ENCODE results near the gene ANKRD33.
"Not testable (repeated sequence)": the region's sequence is repeated elsewhere in the genome, so short reads cannot be mapped to it uniquely, and the experiment has no call there.

The ANKRD33 gene

DNA sequence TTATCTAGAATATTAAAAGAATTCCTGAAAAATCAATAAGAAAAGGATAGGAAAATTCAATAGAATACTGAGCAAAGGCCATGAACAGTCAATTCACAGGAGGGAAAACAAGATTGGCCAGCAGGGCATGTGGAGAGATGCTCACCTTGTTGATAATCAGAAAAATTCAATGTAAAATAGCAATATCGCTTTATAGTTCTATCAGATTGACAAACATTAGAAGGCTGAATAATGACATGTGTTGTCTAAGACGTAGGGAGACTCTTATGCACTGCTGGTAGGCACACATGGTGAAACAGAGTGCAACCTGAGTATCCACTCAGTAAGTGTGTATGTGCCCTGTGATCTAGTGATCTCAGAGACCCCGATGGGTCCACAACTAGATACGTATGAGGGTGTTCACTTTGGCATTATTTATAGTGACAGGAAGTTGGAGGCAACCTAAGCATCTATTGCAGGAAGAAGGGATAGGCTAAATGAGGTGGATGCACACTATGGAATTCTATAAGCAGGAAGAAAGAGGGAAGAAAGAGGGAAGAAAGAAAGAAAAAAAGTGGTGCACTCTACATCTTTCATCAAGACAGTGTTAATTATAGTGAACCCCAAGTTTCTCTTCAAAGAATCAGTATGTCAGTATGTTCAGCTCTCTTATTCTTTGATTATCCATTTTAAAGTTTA is 3.8 kb upstream of the ANKRD33 start:
- no peak for DNase-seq

DNA sequence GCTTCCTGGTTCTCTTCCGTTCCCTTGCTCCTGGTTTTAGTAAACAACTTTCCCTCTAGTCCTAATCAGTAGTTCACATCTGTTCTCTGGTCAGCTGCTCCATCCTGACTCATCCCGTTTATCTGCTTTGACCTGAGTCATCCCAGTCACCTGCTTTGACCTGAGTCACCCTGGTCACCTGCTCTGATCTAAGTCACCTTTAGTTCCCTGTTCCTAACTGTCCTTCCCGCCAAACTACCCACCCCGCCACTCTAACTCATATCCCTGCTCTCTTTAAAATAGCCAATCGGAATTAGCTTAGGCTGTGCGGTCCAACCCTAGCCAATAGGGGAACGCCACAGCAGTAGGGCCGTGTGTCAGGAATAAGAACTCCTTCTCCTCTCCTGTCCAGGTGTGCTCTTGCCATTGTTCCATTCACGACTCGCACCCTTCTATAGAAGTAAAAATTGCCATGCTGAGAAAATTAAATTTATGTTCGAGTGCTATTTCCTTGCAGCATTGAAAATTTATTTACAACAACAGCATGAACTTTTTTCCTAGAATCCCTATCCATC is 3.1 kb upstream of the ANKRD33 start:
- DNase-seq = no peak

DNA sequence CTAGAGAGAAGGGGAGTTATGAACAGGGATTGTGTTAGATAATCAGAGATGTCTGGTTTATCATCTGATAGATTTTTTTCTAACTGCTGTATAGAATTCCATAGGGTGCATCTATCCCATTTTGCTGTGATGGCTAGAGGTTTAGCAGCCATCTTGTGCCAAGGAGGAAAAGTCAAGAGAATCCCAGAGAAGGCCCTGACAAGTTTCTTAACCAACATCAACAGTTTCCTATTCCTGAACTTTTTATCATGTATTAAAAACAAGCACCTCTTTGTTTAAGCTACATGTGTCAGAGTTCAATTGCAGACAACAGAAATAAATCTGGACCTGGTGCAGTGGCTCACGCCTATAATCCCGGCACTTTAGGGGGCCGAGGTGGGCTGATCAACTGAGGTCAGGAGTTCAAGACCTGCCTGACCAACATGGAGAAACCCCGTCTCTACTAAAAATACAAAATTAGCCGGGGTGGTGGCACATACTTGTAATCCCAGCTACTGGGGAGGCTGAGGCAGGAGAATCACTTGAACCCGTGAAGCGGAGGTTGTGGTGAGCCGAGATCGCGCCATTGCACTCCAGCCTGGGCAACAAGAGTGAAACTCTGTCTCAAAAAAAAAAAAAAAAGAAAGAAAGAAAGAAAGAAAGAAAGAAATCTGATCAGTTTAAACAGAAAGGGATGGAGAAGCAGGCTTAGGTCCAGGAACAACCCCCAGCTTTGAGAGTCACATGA is 2.4 kb upstream of the ANKRD33 start:
- not testable (repeated sequence) for DNase-seq

DNA sequence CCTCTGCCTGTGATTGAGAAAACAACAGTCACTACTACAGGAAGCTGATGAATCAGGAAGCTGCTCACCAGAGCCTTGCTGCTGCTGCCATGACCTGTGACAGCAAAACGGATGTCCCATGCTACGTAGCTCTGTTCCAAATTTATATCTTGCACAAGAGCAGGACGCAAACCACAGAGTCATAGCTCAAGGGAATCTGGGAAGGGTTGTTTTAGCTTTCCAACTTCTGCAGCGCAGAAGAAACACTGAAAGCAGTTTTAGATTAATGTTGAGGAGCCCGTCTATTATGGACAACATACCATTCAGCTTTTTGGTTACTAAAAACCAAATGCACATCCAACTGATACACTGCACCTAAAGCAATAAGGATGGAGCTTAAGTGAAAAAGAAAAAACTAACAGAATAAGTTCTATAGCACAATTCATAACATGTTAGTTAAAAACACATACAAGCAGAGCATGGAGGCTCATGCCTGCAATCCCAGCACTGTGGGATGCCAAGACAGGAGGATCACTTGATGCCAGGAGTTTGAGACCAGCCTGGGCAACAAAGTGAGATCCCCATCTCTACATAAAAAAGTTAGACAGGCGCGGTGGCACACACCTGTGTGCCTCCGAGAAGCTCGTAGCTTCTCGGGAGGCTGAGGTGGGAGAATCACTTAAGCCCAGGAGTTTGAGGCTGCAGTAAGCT is 1.7 kb upstream of the ANKRD33 start:
- peak; percentile 52 for DNase-seq

DNA sequence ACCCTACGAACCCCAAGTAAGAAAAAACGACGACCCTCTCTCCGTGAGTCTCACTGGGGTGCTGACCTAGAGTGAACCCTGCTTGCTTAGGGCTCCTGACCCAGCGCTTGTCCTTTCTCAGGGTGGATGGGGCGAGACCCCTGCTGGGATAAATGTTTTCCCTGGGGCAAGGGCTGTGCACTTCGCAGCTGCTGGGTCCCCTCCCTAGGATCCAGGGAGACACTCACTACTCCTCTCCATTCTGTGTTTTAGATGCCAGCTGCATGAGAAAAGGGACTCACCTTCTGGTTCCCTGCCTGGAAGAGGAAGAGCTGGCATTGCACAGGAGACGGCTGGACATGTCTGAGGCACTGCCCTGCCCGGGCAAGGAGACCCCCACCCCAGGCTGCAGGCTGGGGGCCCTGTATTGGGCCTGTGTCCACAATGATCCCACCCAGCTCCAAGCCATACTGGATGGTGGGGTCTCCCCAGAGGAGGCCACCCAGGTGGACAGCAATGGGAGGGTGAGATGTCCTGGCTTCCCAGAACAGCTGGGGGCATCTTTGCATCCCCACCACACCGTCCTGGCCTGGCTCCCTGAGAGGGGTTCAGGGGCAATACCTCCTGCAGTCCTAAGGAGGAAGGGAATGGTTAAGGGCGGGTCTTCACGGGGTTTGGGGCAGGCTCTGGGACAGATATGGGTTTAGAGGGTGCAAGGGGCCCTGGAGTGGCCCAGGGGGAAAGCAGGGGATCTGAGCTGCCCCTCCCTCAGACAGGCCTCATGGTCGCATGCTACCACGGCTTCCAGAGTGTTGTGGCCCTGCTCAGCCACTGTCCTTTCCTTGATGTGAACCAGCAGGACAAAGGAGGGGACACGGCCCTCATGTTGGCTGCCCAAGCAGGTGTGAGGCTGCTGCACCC is 663 bp downstream of the ANKRD33 start:
- no peak for DNase-seq

DNA sequence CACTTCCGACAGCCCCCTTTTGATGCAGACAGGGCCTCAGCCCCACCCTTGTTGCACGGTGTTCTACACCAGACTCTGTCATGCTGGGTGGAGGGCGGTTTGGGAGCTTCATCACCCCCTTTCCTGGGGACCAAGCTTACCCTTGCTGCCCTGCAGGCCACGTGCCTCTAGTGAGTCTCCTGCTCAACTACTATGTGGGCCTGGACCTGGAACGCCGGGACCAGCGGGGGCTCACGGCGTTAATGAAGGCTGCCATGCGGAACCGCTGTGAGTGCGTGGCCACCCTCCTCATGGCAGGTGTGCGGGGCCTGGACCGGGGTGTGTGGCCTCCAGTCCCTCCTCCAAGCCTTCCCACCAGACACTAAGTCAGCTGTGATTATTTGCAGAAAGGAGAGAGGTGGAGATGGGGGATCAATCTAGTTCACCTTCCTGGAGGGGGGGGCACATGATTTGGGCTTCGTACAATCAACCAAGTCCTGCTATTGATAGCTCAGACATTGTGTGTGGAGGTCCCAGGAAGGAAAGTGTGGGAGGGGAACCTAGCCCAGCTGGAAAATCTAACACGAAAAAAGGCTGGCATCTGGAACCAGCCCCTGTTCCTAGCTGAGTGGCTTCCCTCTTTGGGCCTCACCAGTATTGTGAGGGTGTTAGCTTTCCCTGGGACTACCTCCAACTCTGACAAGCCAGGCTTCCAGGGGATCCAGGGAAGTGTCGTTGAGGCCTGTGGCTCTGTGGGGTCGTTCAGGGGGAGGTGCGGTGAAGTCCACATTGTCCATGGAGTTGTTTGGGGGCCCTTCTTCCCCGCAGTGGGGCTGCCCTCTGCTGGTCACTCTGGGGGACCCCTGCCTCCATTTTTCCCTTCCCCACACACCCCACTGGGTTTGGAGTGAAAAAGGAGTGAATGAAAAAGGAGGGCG is 1.6 kb downstream of the ANKRD33 start:
- no peak for DNase-seq

DNA sequence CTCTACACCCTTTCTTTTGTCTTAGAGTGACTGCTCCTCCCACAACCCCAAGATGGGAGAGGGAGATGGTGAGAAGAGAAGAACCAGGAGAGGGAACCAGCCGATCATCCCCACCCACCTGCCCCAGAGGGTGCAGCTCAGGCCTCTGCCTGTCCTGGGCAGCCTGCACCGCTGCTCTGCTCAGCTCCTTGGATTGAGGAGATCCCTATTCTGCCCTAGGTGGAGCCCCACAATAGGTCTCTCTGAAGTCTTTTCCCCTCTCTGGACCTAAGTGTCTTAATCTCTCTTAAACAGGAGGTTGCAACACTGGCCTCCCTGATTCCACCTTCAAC is 2.2 kb downstream of the ANKRD33 start:
- no peak for DNase-seq

DNA sequence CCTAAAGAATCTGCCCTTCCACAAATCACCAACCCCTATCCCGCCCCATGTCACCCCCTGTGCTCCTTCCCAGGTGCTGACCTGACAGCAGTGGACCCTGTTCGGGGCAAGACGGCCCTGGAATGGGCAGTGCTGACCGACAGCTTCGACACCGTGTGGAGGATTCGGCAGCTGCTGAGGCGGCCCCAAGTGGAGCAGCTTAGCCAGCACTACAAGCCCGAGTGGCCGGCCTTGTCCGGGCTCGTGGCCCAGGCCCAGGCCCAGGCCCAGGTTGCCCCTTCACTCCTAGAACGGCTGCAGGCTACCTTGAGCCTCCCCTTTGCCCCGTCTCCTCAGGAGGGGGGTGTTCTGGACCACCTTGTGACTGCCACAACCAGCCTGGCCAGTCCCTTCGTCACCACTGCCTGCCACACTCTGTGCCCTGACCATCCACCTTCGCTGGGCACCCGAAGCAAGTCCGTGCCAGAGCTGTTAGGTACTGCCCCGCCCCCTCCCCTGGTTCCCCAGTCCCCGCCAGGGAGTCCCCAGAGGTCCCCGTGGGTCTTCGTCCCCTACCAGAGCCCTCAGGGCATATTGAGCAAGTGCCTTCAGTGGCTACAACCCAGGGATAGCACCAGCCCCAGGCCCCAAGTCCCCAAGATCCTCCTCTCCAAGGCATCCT is 2.7 kb downstream of the ANKRD33 start:
- no peak for DNase-seq

DNA sequence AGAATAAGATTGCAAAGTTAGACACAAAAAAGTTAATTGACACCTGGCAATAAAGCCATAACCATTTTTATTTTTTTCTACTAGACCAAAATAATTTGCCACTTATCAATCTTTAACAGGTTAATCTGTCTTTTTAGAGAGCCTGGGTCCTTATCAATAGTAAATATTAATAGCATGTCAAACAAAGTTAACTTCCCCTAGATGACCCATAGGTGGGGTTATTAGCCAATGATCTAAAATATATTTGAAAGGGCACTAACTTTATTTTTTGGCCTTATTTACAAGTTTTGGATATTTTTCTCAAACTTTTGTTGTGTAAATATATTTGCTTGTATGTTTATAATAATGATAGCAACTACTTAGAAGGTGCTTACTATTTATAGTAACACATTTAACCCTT is 3.9 kb downstream of the ANKRD33 start:
- DNase-seq = no peak

DNA sequence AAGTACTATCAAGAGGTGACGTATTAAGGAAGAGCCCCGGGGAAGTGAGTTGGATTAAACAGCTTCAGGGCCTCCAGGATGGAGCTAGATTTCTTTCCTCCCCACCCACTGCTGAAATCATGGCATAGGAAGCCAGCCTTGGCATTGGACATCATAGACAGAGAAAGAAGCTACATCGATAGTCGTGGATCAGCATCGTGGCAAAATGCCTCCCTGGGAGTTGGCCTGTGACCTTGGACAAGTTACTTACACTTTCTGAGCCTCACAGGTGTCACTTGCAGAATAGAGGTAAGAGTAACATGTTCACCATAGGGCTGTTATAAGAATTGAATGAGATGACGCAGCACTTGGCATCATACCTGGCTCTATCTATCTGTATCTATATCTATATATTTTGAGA is 5.9 kb downstream of the ANKRD33 start:
- DNase-seq = no peak

DNA sequence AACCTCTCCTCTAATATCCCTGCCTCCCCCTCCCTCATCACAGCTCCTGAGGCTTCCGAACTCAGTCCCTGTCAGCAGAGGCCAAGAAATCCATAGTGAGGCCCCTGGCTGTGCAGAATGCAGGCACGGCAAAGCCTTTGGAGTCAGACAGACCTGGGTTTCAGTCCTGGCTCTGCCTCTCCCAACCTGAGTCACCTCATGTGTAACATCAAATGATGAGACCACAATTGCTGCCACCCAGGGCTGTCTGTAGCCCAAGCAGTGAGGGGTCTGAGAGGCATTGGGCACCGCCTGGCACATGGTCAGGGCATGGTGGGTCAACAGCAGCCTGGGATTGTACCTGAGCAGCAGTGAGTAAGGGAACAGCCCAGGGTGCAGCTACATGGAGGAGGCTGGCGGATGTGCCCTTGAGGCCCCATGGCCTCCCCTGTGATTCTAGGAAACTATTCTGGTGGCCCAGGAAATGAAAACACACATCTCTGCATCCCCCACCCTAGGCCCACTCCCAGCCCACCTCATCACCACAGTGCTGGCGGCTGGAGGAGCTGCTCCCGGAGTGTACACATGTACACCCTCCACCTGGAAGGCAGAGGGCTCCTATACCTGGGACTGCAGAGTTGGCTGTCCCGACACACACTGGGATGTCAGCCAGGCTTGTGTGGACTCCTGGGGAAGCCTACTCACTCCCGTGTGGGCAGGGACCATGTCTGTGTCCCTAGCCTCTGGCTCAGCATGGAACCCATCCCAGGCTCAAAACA is 7.7 kb downstream of the ANKRD33 start:
- DNase-seq = no peak

DNA sequence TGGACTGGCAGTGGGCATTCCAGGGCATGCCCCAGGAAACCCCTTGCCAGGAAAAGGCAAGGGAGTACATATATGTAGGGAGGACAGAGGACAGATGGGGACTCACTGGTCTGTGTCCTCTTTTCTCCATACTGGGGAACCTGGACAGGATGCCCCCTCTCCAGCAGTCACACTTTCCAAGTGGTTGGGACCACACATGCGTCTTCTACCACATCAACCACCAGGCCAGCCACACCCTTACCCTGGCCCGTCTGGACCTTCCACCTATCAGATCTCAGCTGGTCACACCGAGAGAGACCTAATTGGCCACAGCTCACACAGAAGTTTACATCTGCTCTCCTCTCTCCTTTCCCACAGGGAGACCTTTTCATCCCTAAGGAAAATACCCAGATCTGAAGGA is 8.3 kb downstream of the ANKRD33 start:
- no peak for DNase-seq

DNA sequence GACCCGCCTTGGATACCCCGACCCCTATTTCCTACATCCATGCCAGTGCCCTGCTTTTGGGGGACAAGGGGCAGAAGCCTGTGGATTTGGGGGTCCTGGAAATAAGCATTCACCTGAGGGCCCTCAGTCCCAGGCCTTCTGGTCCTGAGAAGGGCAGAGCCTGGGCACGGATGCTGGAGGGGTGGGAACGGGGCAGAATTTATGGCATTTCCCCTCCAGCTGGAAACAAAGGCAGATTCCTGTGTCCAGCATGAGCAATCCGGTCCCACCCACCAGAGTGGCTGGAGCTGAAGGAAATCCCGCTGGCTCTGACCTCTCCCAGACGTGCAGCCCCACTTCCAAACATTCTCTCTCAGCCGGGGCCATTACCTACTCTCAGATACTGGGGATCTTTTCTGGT is 9.3 kb downstream of the ANKRD33 start:
- no peak for DNase-seq

DNA sequence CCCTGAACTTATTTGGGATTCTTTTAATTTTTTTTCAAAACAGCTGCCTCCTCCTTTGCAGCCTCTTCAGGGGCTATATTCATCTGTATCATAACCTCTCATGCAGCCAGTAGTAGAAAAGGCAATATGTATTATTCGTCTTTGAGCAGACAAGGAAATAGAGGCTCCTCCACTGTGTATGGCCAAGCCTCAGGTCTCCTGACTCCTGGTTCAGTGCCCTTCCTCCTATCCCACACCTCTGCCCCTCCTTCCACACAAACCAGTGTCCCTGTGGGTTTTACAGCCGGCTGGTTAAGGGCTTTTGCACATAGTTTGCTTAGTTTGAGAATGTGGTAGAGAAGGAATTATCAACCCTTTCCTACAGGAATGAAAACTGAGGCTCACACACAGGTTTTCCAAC is 10.6 kb downstream of the ANKRD33 start:
- DNase-seq = no peak

DNA sequence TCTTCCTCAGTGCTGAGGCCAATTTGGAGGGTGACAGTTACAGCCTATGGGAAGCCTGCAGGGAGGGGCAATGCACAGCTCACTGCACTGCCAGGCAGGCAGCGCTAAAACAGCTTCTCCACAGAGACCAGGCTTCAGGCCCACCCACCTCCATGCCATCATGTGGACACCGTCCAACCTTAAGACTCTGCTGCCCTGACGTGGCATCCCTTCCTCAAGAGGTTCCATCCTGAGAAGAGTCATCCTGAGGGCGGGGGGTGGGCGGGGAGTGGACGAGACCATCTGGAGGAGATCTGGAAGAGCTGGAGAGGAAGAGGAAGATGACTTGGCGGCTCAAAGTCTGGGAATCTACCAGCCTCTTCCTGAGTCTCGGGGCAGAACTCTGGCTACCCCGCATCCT is 11.0 kb downstream of the ANKRD33 start:
- DNase-seq = no peak

DNA sequence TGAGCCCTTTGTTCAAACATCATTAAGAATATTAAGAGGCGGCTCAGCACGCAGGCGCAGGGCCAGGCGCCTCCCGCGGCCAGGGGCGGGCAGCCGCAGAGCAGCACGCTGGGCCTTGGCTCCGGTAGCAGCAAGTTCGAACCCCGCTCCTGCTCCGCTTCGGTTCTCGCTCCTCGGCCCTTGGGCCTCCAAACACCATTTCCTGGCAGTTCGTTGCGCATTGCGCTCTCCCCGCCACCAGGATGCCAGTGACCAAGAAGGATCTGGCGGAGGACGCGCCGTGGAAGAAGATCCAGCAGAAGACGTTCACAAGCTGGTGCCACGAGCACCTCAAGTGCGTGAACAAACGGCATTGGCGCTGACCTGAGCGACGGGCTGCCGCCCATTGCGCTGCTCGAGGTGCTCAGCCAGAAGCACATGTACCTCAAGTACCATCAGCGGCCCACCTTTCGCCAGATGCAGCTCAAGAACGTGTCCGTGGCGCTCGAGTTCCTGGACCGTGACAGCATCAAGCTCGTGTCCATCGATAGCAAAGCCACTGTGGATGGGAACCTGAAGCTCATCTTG is 12.5 kb downstream of the ANKRD33 start:
- DNase-seq = no peak

DNA sequence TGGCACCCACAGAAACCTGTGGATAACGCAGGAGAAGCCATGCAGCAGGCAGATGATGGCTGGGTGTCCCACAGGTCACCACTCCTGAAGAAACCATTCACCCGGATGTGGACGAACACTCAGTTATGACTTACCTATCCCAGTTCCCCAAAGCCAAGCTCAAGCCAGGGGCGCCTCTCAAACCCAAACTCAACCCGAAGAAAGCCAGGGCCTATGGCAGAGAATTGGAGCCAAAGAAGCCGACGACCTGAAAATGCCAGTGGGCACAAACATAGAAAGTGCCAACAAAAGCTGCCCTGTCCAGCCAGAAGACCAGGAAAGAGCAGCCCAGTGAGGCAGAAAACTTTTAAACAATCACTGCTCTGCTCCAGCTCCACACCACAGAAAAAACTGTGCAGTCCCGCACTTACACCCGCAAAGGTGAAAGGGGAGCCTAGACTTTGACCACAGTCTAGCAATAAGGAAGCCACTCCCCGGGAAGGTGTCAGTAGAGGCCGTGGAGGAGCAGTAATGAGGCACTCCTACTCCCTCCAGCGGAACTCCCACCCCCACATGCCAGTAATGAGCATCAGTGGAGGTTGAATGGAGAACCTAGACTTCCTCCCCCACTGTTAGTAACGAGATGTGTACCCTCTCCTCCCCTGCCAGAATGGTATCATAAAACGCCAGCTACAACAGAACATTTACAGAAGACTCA is 13.4 kb downstream of the ANKRD33 start:
- no peak for DNase-seq

DNA sequence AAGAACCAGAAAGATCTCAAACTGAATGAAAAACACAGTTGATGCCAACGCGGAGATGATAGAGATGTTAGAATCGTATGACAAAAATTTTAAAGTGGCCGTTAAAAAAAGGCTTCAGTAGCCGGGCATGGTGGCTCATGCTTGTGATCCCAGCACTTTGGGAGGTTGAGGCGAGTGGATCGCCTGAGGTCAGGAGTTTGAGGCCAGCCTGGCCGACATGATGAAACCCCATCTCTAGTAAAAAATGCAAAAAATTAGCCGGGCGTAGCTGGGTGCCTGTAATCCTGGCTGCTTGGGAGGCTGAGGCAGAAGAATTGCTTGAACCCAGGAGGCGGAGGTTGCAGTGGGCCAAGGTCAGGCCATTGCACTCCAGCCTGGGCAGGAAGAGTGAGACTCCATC is 14.0 kb downstream of the ANKRD33 start:
- no peak for DNase-seq

DNA sequence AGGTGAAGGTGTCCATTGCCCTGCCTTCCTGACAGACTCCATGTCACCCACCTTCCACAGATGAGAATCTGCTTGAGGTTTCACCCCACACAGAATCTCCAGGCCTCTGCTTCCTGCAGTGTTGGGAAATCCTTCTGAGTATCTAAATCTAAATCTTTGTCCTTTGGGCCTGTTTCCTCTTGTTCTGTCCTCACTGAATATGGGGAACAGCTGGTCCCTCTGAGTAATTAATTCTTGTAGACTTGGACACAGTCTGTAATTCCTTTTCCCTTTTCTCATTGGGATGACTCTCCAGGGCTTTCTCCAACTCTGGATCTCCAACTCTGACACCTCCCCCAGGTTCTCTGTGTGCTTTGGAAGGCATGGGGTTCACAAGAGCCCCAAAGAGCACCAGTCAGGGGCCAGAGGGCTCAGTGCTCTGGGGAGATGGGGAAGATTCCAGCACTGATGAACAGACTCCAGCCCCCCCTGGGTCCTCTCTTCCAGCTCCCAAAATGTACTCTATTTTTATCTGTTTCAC is 17.1 kb downstream of the ANKRD33 start:
- no peak for DNase-seq

All from stimulated activated CD4-positive, alpha-beta T cell treated with anti-CD3 and anti-CD28 coated beads, Interleukin-1b, Interleukin-23, amount 100 ng/mL, for 48 hours (primary cell).